ENCODE data around the gene TRIO. TPM values are rescaled to one million over a fixed set of nuclear protein-coding genes. Genes with fewer than 3 reads are reported as not detected.

Gene TRIO
- total RNA-seq, 1 donor from 2014 or later, result 200 TPM

GRCh38 chr5:14164164-14165163 lies 21.3 kb downstream of the TRIO start:
- H3K36me3 Mint-ChIP-seq (ENCODE audit: low read depth), result peaks cover 3% of the 10 kb centered on the region
- peaks cover 85% of the 10 kb centered on the region for H3K4me1 Mint-ChIP-seq (ENCODE audit: low read depth)

GRCh38 chr5:14165375-14166106 lies 22.4 kb downstream of the TRIO start:
- H3K27ac Mint-ChIP-seq (ENCODE audit: unreplicated experiment), result peak overlapping the region; percentile 33
- peaks cover 3% of the 10 kb centered on the region for H3K36me3 Mint-ChIP-seq (ENCODE audit: low read depth)
- TF ChIP-seq CTCF (IDR thresholded peaks at IDR 0.05), result no peak
- H3K9me3 Mint-ChIP-seq (ENCODE audit: low read depth), result peaks cover 10% of the 10 kb centered on the region
- DNase-seq (ENCODE audit: low spot score), result no peak
- H3K4me3 Mint-ChIP-seq (ENCODE audit: unreplicated experiment), result no peak overlapping the region
- H3K4me1 Mint-ChIP-seq (ENCODE audit: low read depth), result peaks cover 79% of the 10 kb centered on the region
- H3K27me3 Mint-ChIP-seq (ENCODE audit: low read depth), result no peaks in the 10 kb centered on the region

More at GRCh38 chr5:14164164-14165163, 21.3 kb downstream of the TRIO start:
- H3K27me3 Mint-ChIP-seq (ENCODE audit: low read depth), result no peaks in the 10 kb centered on the region
- H3K9me3 Mint-ChIP-seq (ENCODE audit: low read depth), result peaks cover 10% of the 10 kb centered on the region
- DNase-seq (ENCODE audit: low spot score), result no peak
- no peak for TF ChIP-seq CTCF (IDR thresholded peaks at IDR 0.05)
- H3K27ac Mint-ChIP-seq (ENCODE audit: unreplicated experiment), result no peak overlapping the region
- H3K4me3 Mint-ChIP-seq (ENCODE audit: unreplicated experiment), result no peak overlapping the region

GRCh38 chr5:14166437-14166836 lies 23.3 kb downstream of the TRIO start:
- H3K27me3 Mint-ChIP-seq (ENCODE audit: low read depth), result no peaks in the 10 kb centered on the region
- H3K4me3 Mint-ChIP-seq (ENCODE audit: unreplicated experiment), result no peak overlapping the region
- H3K27ac Mint-ChIP-seq (ENCODE audit: unreplicated experiment), result peak overlapping the region; percentile 33
- peaks cover 10% of the 10 kb centered on the region for H3K9me3 Mint-ChIP-seq (ENCODE audit: low read depth)
- no peak for DNase-seq (ENCODE audit: low spot score)
- TF ChIP-seq CTCF (IDR thresholded peaks at IDR 0.05), result no peak
- peaks cover 77% of the 10 kb centered on the region for H3K4me1 Mint-ChIP-seq (ENCODE audit: low read depth)
- peaks cover 3% of the 10 kb centered on the region for H3K36me3 Mint-ChIP-seq (ENCODE audit: low read depth)

GRCh38 chr5:14167211-14167845 lies 24.2 kb downstream of the TRIO start:
- Mint-ChIP-seq H3K4me3 (ENCODE audit: unreplicated experiment) (no peak overlapping the region), H3K27ac (ENCODE audit: unreplicated experiment) (peak overlapping the region; percentile 64), H3K36me3 (ENCODE audit: low read depth) (peaks cover 3% of the 10 kb centered on the region), H3K4me1 (ENCODE audit: low read depth) (peaks cover 78% of the 10 kb centered on the region), H3K9me3 (ENCODE audit: low read depth) (peaks cover 10% of the 10 kb centered on the region), H3K27me3 (ENCODE audit: low read depth) (no peaks in the 10 kb centered on the region)
- no peak for TF ChIP-seq CTCF (IDR thresholded peaks at IDR 0.05)
- DNase-seq (ENCODE audit: low spot score), result no peak

All from chondrocyte (in vitro differentiated cells).